K562 (cell line): ENCODE results near the gene DYNLL1. TPM values are rescaled to one million over a fixed set of nuclear protein-coding genes. Genes with fewer than 3 reads are reported as not detected.

Source experiments
- BRD9 ChIP-seq: fragments of 450-650 bp; IDR thresholded peaks from 2 replicates; pipeline ENCODE4 v1.6.1; 2018; ENCODE audit warnings: low read depth; ENCODE audit not compliant: partially characterized antibody
- CBX3 ChIP-seq, 2 experiments: IDR thresholded peaks; 1 replicate in 1 of 2; 2 replicates in 1 of 2; pipeline ENCODE4 v1.6.1; 2012; ENCODE audit warnings: inconsistent platforms in 2 of 2, low read length in 2 of 2, borderline replicate concordance in 1 of 2, control low read depth in 1 of 2
- GABPB1 ChIP-seq: sonication (generic); formaldehyde crosslinking; IDR thresholded peaks from 2 replicates; pipeline ENCODE4 v1.8.0; 2022; ENCODE audit warnings: mild to moderate bottlenecking, missing genetic modification reagents
- MCM7 ChIP-seq, 2 experiments: fragments of 450-650 bp; IDR thresholded peaks; 2 replicates each; pipeline ENCODE4 v1.6.1; 2016 to 2018
- NCOA6 ChIP-seq: fragments of 450-650 bp; IDR thresholded peaks from 2 replicates; pipeline ENCODE4 v1.6.1; 2017; ENCODE audit warnings: mild to moderate bottlenecking
- NCOR1 ChIP-seq: fragments of 450-650 bp; IDR thresholded peaks from 2 replicates; pipeline ENCODE4 v1.6.1; 2016; ENCODE audit warnings: mild to moderate bottlenecking, moderate library complexity
- NFIC ChIP-seq: fragments of 450-650 bp; IDR thresholded peaks from 2 replicates; pipeline ENCODE4 v1.6.1; 2017; ENCODE audit warnings: mild to moderate bottlenecking, inconsistent platforms
- SMARCE1 ChIP-seq: fragments of 450-650 bp; IDR thresholded peaks from 2 replicates; pipeline ENCODE4 v1.7.1; 2016; ENCODE audit warnings: mild to moderate bottlenecking
- STAT5A ChIP-seq: IDR thresholded peaks from 2 replicates; pipeline ENCODE4 v1.6.1; 2012; ENCODE audit warnings: low read length, inconsistent platforms, borderline replicate concordance
- TEAD4 ChIP-seq, 2 experiments: sonication (generic) in 1 of 2; formaldehyde crosslinking in 1 of 2; IDR thresholded peaks; 2 replicates each; pipeline versions ENCODE4 v1.6.1 to v1.8.0; 2012 to 2022; ENCODE audit warnings: borderline replicate concordance in 1 of 2, inconsistent platforms in 1 of 2, low read length in 1 of 2, mild to moderate bottlenecking in 1 of 2, missing genetic modification reagents in 1 of 2
- ZNF143 ChIP-seq: sonication (generic); formaldehyde crosslinking; IDR thresholded peaks from 2 replicates; pipeline ENCODE4 v1.9.0; 2022; ENCODE audit warnings: mild to moderate bottlenecking, missing genetic modification reagents
- ZNF354B ChIP-seq: fragments of 250-450 bp; sonication (Bioruptor Pico); IDR thresholded peaks from 2 replicates; pipeline ENCODE4 v1.4.0; 2020
- ZNF384 ChIP-seq: IDR thresholded peaks from 2 replicates; pipeline ENCODE4 v1.6.1; 2012; ENCODE audit warnings: low read depth, low read length, improper control_type of control experiment
- ZNF41 ChIP-seq: fragments of 250-450 bp; sonication (Bioruptor Pico); conservative IDR thresholded peaks from 2 replicates; pipeline ENCODE4 v1.4.0; 2020; ENCODE audit warnings: mild to moderate bottlenecking
- polyA plus RNA-seq, 8 experiments: library from polyadenylated mRNA; depleted of rRNA in 4 of 8; stranded (reverse) in 5 of 8; unstranded in 3 of 8; fragments of >200 nt; fragmentation: Nextera tagmentation in 2 of 8; fragmentation: Illumina TruSeq in 1 of 8; extraction: Ambion mirVana in 2 of 8; extraction: Trizol in 1 of 8; gene quantifications; 2 replicates each; pipeline versions ENCODE4 v1.2.1 to v1.2.3, GENCODE V29; 2011 to 2014; ENCODE audit warnings: inconsistent platforms in 1 of 8, missing spikeins in 1 of 8
- total RNA-seq, 7 experiments: library from RNA; depleted of rRNA in 6 of 7; stranded (reverse); fragments of >200 nt in 6 of 7; fragmentation: Illumina TruSeq in 2 of 7; extraction: Trizol in 2 of 7; gene quantifications; 2 replicates each; pipeline versions ENCODE4 v1.2.1 to v1.2.3, GENCODE V29; 2011 to 2021; ENCODE audit warnings: low replicate concordance in 1 of 7
- TF ChIP-seq, protein P1 (sequence below): fragments of 450-650 bp; formaldehyde crosslinking; conservative IDR thresholded peaks from 2 replicates; pipeline ENCODE4 v1.4.0; 2022; ENCODE audit warnings: mild to moderate bottlenecking, missing genetic modification characterization
- TF ChIP-seq, protein P2 (sequence below): IDR thresholded peaks from 3 replicates; pipeline ENCODE4 v1.6.1; 2011; ENCODE audit warnings: borderline replicate concordance, mild to moderate bottlenecking, moderate library complexity; ENCODE audit not compliant: insufficient read length; ENCODE audit errors: extremely low read depth

Gene DYNLL1
- total and polyA plus RNA-seq, 9 of the 15 experiments (the other 6 are each of a cell fraction or from before 2014, with no cell fraction given): 303 to 1,112 (median 468) TPM

DNA sequence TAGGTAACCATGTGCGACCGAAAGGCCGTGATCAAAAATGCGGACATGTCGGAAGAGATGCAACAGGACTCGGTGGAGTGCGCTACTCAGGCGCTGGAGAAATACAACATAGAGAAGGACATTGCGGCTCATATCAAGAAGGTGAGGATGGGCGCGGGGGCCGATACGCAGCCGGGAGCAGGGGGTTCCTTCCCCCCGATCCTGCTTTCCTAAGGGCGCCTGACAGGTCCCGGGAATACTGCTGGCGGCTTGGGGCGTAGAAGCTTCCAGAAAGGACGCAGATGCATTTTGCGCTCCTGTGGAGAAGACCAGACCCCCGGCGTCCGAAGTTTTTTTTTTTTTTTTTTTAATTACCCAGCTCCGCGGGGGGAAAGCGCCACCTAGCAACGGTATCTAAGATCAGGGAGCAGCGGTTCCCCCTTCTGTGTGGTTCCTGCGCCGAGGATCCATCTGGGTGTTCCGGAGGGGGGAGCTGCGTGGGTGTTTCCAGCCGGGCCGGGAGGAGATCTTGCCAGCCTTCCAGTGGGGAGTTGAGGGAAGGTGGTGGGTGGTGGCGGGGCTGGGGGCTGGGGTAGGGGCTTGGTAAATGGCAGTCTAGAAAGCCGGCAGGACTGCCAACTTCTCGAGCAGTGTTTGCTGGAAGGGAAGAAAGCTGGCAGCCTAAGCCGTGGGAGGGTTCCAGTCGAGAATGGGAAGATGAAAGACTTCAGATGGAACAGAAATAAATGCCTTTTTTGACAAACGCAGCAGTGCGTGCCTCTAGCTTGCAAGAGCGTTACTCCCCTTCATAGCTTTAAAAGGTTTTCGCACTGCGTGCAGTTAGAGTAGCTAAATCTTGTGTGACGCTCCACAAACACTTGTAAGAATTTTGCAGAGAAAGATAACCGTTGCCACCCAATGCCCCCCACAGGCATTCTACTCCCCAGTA, 764 bp downstream of the DYNLL1 start (continued):
- TF ChIP-seq STAT5A: no peak
- TF ChIP-seq NCOR1: no peak
- no peak for TF ChIP-seq BRD9
- TF ChIP-seq ZNF41 (CRISPR knock-in tag): no peak
- TF ChIP-seq CBX3 (IDR thresholded peaks at IDR 0.05; ENCODE audit: borderline replicate concordance in 1 of 2, low read length in 2 of 2): no peak
- TF ChIP-seq GABPB1 (CRISPR knock-in tag): no peak
- no peak for TF ChIP-seq TEAD4 (IDR thresholded peaks at IDR 0.05; ENCODE audit: low read length)
- TF ChIP-seq TEAD4 (CRISPR knock-in tag; IDR thresholded peaks at IDR 0.05; ENCODE audit: borderline replicate concordance): no peak
- TF ChIP-seq ZNF143 (CRISPR knock-in tag): no peak
- TF ChIP-seq, protein P1, sequence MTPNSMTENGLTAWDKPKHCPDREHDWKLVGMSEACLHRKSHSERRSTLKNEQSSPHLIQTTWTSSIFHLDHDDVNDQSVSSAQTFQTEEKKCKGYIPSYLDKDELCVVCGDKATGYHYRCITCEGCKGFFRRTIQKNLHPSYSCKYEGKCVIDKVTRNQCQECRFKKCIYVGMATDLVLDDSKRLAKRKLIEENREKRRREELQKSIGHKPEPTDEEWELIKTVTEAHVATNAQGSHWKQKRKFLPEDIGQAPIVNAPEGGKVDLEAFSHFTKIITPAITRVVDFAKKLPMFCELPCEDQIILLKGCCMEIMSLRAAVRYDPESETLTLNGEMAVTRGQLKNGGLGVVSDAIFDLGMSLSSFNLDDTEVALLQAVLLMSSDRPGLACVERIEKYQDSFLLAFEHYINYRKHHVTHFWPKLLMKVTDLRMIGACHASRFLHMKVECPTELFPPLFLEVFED (CRISPR knock-in tag): no peak
- peak; percentile 93 for TF ChIP-seq ZNF384
- no peak for TF ChIP-seq NCOA6
- no peak for TF ChIP-seq ZNF354B (CRISPR knock-in tag)
- TF ChIP-seq MCM7 (IDR thresholded peaks at IDR 0.05): no peak
- no peak; the same call in 1 of the 2 replicates for TF ChIP-seq SMARCE1
- no peak for TF ChIP-seq NFIC
- TF ChIP-seq, protein P2, sequence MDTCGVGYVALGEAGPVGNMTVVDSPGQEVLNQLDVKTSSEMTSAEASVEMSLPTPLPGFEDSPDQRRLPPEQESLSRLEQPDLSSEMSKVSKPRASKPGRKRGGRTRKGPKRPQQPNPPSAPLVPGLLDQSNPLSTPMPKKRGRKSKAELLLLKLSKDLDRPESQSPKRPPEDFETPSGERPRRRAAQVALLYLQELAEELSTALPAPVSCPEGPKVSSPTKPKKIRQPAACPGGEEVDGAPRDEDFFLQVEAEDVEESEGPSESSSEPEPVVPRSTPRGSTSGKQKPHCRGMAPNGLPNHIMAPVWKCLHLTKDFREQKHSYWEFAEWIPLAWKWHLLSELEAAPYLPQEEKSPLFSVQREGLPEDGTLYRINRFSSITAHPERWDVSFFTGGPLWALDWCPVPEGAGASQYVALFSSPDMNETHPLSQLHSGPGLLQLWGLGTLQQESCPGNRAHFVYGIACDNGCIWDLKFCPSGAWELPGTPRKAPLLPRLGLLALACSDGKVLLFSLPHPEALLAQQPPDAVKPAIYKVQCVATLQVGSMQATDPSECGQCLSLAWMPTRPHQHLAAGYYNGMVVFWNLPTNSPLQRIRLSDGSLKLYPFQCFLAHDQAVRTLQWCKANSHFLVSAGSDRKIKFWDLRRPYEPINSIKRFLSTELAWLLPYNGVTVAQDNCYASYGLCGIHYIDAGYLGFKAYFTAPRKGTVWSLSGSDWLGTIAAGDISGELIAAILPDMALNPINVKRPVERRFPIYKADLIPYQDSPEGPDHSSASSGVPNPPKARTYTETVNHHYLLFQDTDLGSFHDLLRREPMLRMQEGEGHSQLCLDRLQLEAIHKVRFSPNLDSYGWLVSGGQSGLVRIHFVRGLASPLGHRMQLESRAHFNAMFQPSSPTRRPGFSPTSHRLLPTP: no peak
